Spleen (tissue), 11 donors: ENCODE measurements around the gene TMEM91. TPM values are rescaled to one million over a fixed set of nuclear protein-coding genes. Genes with fewer than 3 reads are reported as not detected.

Experiments used
- DNase-seq: peaks from one replicate; pipeline ENCODE4 v3.0.0-alpha.2; 2020
- H3K27ac ChIP-seq, 8 donors: fragments of 200-600 bp; sonication (generic) in 7 of 8; 1 replicate in 4 of 8; 2 replicates in 4 of 8; pipeline versions ENCODE4 v1.5.0 to v1.8.0; 2016 to 2021; ENCODE audit warnings: inconsistent platforms in 4 of 8, mild to moderate bottlenecking in 4 of 8, moderate library complexity in 1 of 8
- H3K27me3 ChIP-seq, 7 donors: fragments of 200-600 bp; sonication (generic) in 6 of 7; replicated peaks in 1 of 7; 1 replicate in 4 of 7; 2 replicates in 3 of 7; pipeline versions ENCODE4 v1.5.0 to v1.8.0; 2016 to 2021; ENCODE audit warnings: inconsistent platforms in 3 of 7, mild to moderate bottlenecking in 1 of 7
- H3K36me3 ChIP-seq, 6 donors: fragments of 200-600 bp; sonication (generic) in 5 of 6; 1 replicate in 4 of 6; 2 replicates in 2 of 6; pipeline versions ENCODE4 v1.5.0 to v1.8.0; 2016 to 2021; ENCODE audit warnings: inconsistent platforms in 2 of 6
- H3K4me1 ChIP-seq, 6 donors: fragments of 200-600 bp; sonication (generic) in 5 of 6; 1 replicate in 3 of 6; 2 replicates in 3 of 6; pipeline versions ENCODE4 v1.5.0 to v1.8.0; 2016 to 2021; ENCODE audit warnings: inconsistent platforms in 3 of 6
- H3K4me3 ChIP-seq, 8 donors: fragments of 200-600 bp; sonication (generic) in 7 of 8; 1 replicate in 4 of 8; 2 replicates in 4 of 8; pipeline versions ENCODE4 v1.5.0 to v1.8.0; 2016 to 2021; ENCODE audit warnings: inconsistent platforms in 4 of 8, mild to moderate bottlenecking in 4 of 8, moderate library complexity in 2 of 8
- H3K9me3 ChIP-seq, 8 donors: fragments of 200-600 bp; sonication (generic) in 7 of 8; 1 replicate in 4 of 8; 2 replicates in 4 of 8; pipeline versions ENCODE4 v1.5.0 to v1.8.0; 2016 to 2021; ENCODE audit warnings: inconsistent platforms in 4 of 8
- CTCF ChIP-seq, 11 experiments: fragments of 200-600 bp in 7 of 11; fragments of 450-650 bp in 4 of 11; sonication (generic) in 4 of 11; IDR thresholded peaks in 8 of 11; conservative IDR thresholded peaks in 3 of 11; 1 replicate in 7 of 11; 2 replicates in 4 of 11; pipeline versions ENCODE4 v1.4.0 to v1.8.0; 2016 to 2021; ENCODE audit warnings: antibody characterized with exemption in 11 of 11, inconsistent platforms in 4 of 11, mild to moderate bottlenecking in 1 of 11
- POLR2A ChIP-seq, 3 donors: fragments of 450-650 bp; IDR thresholded peaks; one replicate each; pipeline ENCODE4 v1.5.1; 2017; ENCODE audit warnings: antibody characterized with exemption in 3 of 3, mild to moderate bottlenecking in 1 of 3
- POLR2AphosphoS5 ChIP-seq, 3 donors: sonication (generic); formaldehyde crosslinking; IDR thresholded peaks; one replicate each; pipeline ENCODE4 v1.5.1; 2017; ENCODE audit warnings: antibody characterized with exemption in 3 of 3
- WGBS, 5 donors: extraction: QIAGEN DNeasy Blood & Tissue Kit in 3 of 5; methylation state at CpG; one replicate each; pipeline versions ENCODE4 v1.1.5 to v1.1.7; 2013 to 2018; 5-methylcytosine and 5-hydroxymethylcytosine counted together
- intact Hi-C: fragments of 100-400 bp; cut with DNase I; formaldehyde crosslinking; loops from one replicate; pipeline ENCODE4 v1.15.0; 2023; ENCODE audit warnings: low total_unique reads
- polyA plus RNA-seq, 3 donors: library from polyadenylated mRNA; stranded (reverse); fragments of 200-250 nt; gene quantifications; one replicate each; pipeline ENCODE4 v1.2.1, GENCODE V29; 2013
- total RNA-seq, 7 donors: library from RNA; depleted of rRNA in 3 of 7; stranded (reverse); fragments of >200 nt in 3 of 7; fragmentation: NEBNext Ultra II Directional in 4 of 7; extraction: Animal tissue kit (Norgen Biotek cat#: 25700) in 4 of 7; gene quantifications; one replicate each; pipeline versions ENCODE4 v1.1.0 to v1.2.1, GENCODE V29; 2016 to 2021
- donor health status: healthy with polysubstance abuse.
- donor health status: DM: no; HTN: no; CAD: no; lungs with moderate emphysema.
- donor health status: DM: no; HTN: no; CAD: no.
- donor health status: Bipolar disorder and iron deficiency.
- donor health status: healthy.
- donor health status: DM: no; HTN: no; CAD: no.
- donor health status: DM: yes; HTN: yes; CAD: no.

TMEM91 gene
- total and polyA plus RNA-seq, 10 donors, result 13.4 to 62.0 (median 26.0) TPM

DNA sequence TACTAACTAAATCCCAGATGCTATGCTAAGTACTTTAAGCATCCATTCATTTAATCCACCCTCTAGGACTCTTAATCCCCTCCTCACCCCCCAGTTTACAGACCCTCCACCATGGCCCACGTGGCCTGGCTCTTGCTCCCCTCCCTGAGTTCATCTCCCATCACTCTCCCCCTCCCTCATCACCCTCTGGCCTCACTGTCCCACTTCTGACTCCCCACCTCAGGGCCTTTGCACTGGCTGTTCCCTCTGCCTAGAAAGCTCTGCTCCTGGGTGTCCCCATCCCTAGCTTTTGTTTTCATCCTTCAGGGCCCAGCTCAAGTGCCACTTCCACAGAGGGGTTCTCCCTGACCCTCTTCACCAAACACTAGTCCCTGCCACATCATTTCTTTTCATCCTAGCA is 16.6 kb upstream of the TMEM91 start:
- no peak for DNase-seq
- WGBS, 5 donors, result 75 to 93% (median 88%) methylated on average over 1 of the region's 1 CpG
- no peak for TF ChIP-seq POLR2AphosphoS5 (IDR thresholded peaks at IDR 0.05)
- TF ChIP-seq CTCF (IDR thresholded peaks at IDR 0.05 in 8 of 11, conservative IDR thresholded peaks at IDR 0.05 in 3 of 11), result no peak
- Histone ChIP-seq H3K27ac (no peak overlapping the region), H3K36me3 (peaks cover 0 to 9% (median 0%) of the 10 kb centered on the region in 6 donors), H3K4me1 (peaks cover 28 to 75% (median 54%) of the 10 kb centered on the region in 6 donors), H3K9me3 (no peaks in the 10 kb centered on the region), H3K27me3 (no peaks in the 10 kb centered on the region), H3K4me3 (no peak overlapping the region)
- intact Hi-C loops, result loop anchor here (5.0 kb wide), 1 partner anchor 37 kb away; no protein-coding TSS in a partner anchor

DNA sequence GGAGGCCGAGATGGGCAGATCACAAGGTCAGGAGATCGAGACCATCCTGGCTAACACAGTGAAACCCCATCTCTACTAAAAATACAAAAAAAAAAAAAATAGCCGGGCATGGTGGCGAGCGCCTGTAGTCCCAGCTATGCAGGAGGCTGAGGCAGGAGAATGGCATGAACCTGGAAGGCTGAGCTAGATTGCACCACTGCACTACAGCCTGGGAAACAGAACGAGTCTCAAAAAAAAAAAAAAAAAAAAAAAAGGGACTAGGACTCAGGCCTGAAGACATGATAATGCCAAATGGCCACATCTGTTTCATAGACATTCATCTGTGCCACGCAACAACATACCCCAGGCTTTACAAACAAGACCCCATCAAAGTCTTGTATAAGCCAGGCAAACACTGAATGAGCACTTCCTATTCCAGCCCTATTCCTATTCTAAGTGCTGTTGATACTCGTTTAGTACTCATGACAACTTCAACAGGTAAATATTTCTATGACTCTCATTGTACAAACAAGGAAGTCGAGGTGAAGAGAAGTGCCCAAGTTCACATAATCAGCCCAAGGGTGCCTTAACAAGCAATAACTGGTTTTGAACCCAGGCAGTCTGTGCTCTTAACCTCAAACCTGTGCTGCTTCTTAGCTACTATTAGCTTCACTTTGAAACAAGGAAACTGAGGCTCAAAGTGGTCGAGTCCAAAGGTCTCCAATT is 14.0 kb upstream of the TMEM91 start:
- TF ChIP-seq POLR2AphosphoS5 (IDR thresholded peaks at IDR 0.05) (no peak), CTCF (IDR thresholded peaks at IDR 0.05 in 8 of 11, conservative IDR thresholded peaks at IDR 0.05 in 3 of 11) (no peak), POLR2A (IDR thresholded peaks at IDR 0.05) (no peak)
- 84 to 87% (median 84%) methylated on average over 8 to 10 of the region's 10 CpGs for WGBS, 5 donors
- Histone ChIP-seq H3K27me3 (no peaks in the 10 kb centered on the region), H3K36me3 (peaks cover 0 to 9% (median 0%) of the 10 kb centered on the region in 6 donors), H3K4me1 (peaks cover 12 to 75% (median 43%) of the 10 kb centered on the region in 6 donors), H3K27ac (peak overlapping the region in 4 of 8 donors; percentile 1 to 99 (median 59)), H3K4me3 (no peak overlapping the region), H3K9me3 (no peaks in the 10 kb centered on the region)
- no peak for DNase-seq
- intact Hi-C loops, result no loop called here

DNA sequence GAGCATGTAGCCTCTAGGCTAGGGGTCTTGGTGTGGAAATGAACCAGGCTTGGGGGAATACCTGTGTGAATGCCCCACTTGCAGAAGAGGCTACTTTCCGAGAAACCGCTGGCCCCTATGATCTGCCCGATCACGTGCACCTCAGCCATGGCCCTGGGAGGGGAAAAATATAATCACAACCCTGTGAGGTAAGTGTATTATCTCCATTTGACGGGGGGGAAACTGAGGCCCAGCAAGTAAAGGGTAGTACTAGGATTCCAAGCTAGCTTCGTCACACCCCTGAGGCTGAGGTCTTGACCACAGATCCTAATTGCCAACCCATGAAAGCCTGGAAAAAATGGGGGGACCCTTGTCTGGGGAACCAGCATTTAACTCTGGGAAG is 13.0 kb upstream of the TMEM91 start:
- peaks cover 10 to 75% (median 41%) of the 10 kb centered on the region in 6 donors for H3K4me1 ChIP-seq
- 41 to 58% (median 48%) methylated on average over 6 of the region's 6 CpGs for WGBS, 5 donors
- peak overlapping the region; percentile 55 to 84 (median 66) for H3K4me3 ChIP-seq
- DNase-seq, result no peak
- peaks cover 0 to 9% (median 0%) of the 10 kb centered on the region in 6 donors for H3K36me3 ChIP-seq
- TF ChIP-seq POLR2A (IDR thresholded peaks at IDR 0.05) (no peak), POLR2AphosphoS5 (IDR thresholded peaks at IDR 0.05) (no peak), CTCF (IDR thresholded peaks at IDR 0.05 in 8 of 11, conservative IDR thresholded peaks at IDR 0.05 in 3 of 11) (no peak)
- intact Hi-C loops, result no loop called here
- peak overlapping the region; percentile 95 to 99 (median 98) for H3K27ac ChIP-seq
- H3K9me3 ChIP-seq, result no peaks in the 10 kb centered on the region
- no peaks in the 10 kb centered on the region for H3K27me3 ChIP-seq

- Histone ChIP-seq H3K27ac (peak within 1 kb of the TSS; percentile 95 to 99 (median 98)), H3K4me1 (peaks cover 10 to 75% (median 41%) of the 10 kb centered on the region in 6 donors), H3K27me3 (no peaks in the 10 kb centered on the region), H3K9me3 (no peaks in the 10 kb centered on the region), H3K36me3 (peaks cover 0 to 9% (median 0%) of the 10 kb centered on the region in 6 donors), H3K4me3 (peak within 1 kb of the TSS; percentile 55 to 84 (median 66))
- DNase-seq, result peak; percentile 99
- 0 to 1% (median 0%) methylated on average over 33 to 56 of the region's 56 CpGs for WGBS, 5 donors
- peak in 1 of 3 donors; percentile 15 for TF ChIP-seq POLR2A (IDR thresholded peaks at IDR 0.05)
- TF ChIP-seq POLR2AphosphoS5 (IDR thresholded peaks at IDR 0.05), result peak; percentile 92 to 96 (median 95)
- TF ChIP-seq CTCF (IDR thresholded peaks at IDR 0.05 in 8 of 11, conservative IDR thresholded peaks at IDR 0.05 in 3 of 11), result peak in 3 of 11 experiments; percentile 14 to 41 (median 31)
- intact Hi-C loops, result no loop called here
Observed at GRCh38 chr19:41363753-41364523, 12.4 kb upstream of the TMEM91 start, which contains the start of gene B9D2. B9D2 (minus strand) TSS chr19:41364149; CDS start chr19:41363519, 630 bp downstream.
